AG04449 (cell line): ENCODE data around the gene SLC22A31.
"Not testable (repeated sequence)": the region's sequence is repeated elsewhere in the genome, so short reads cannot be mapped to it uniquely, and the experiment has no call there.

Experiments used
- CTCF ChIA-PET: fragments of 350-600 bp; formaldehyde crosslinking; extraction: SDS; loops from one replicate; lab custom pipeline; 2021; ENCODE audit warnings: antibody characterized with exemption; lab: Yijun Ruan, JAX
- POLR2A ChIA-PET: fragments of 400-600, 350-600 bp; formaldehyde crosslinking; extraction: SDS; loops from one replicate; lab custom pipeline; 2020; ENCODE audit warnings: antibody characterized with exemption, inconsistent platforms; lab: Yijun Ruan, JAX
- DNase-seq: peaks from one replicate; pipeline ENCODE4 v3.0.0-alpha.2; 2010; ENCODE audit warnings: low read depth, low spot score
- H3K4me3 ChIP-seq: 2 replicates; pipeline ENCODE4 v1.5.1; 2011; ENCODE audit warnings: low read depth, mild to moderate bottlenecking, control low read depth, low read length
- CTCF ChIP-seq: IDR thresholded peaks from one replicate; pipeline ENCODE4 v1.5.1; 2011; ENCODE audit warnings: mild to moderate bottlenecking, moderate library complexity, low read length, control low read depth, inconsistent platforms; ENCODE audit not compliant: insufficient read depth; ENCODE audit errors: missing control alignments

SLC22A31 gene

GRCh38 chr16:89200124-89200849 is at the start of gene SLC22A31:
TSS of gene SLC22A31 (minus strand) at chr16:89200537. CDS start at chr16:89200501, 36 bp downstream.
- no peak for TF ChIP-seq CTCF
- H3K4me3 ChIP-seq, result peak within 1 kb of the TSS; percentile 42
- no peak for DNase-seq
- ChIA-PET CTCF (interaction anchor here (1.7 kb wide), 1 partner anchor 16 kb away, joined by 5 read pairs; no protein-coding TSS in a partner anchor), POLR2A (no interaction called here)

GRCh38 chr16:89248196-89248982 is 48.1 kb upstream of the SLC22A31 start:
- no peak for TF ChIP-seq CTCF
- H3K4me3 ChIP-seq, result no peak overlapping the region; the same call in 1 of the 2 replicates
- ChIA-PET CTCF (interaction anchor here (2.5 kb wide), 1 partner anchor 41 kb away, joined by 8 read pairs; no protein-coding TSS in a partner anchor), POLR2A (no interaction called here)
- DNase-seq, result no peak

GRCh38 chr16:89247734-89248075 is 47.4 kb upstream of the SLC22A31 start:
- POLR2A ChIA-PET, result not testable (repeated sequence)
- CTCF ChIA-PET, result interaction anchor here (0.9 to 2.5 kb wide), 2 partner anchors 42 to 261 kb away, joined by 4 to 8 read pairs; no protein-coding TSS in a partner anchor
- peak overlapping the region; percentile 50 for H3K4me3 ChIP-seq

GRCh38 chr16:89246903-89247733 is 46.8 kb upstream of the SLC22A31 start:
- no peak for TF ChIP-seq CTCF
- ChIA-PET POLR2A (interaction anchor here (1.2 kb wide), 1 partner anchor 11 kb away, joined by 3 read pairs; no protein-coding TSS in a partner anchor), CTCF (interaction anchor here (0.9 to 2.5 kb wide), 3 partner anchors 42 to 310 kb away, joined by 3 to 8 read pairs (median 4); no protein-coding TSS in a partner anchor)
- H3K4me3 ChIP-seq, result peak overlapping the region; percentile 58
- DNase-seq, result no peak

More at GRCh38 chr16:89247734-89248075, 47.4 kb upstream of the SLC22A31 start:
- not testable (repeated sequence) for DNase-seq

GRCh38 chr16:89246383-89246902 is 46.1 kb upstream of the SLC22A31 start:
- POLR2A ChIA-PET, result interaction anchor here (1.2 kb wide), 1 partner anchor 10 kb away, joined by 3 read pairs; no protein-coding TSS in a partner anchor
- no peak for DNase-seq
- CTCF ChIA-PET, result interaction anchor here (0.9 to 2.5 kb wide), 2 partner anchors 43 to 310 kb away, joined by 3 to 8 read pairs; no protein-coding TSS in a partner anchor
- H3K4me3 ChIP-seq, result peak overlapping the region; percentile 58
- TF ChIP-seq CTCF, result no peak

- no peak for DNase-seq
- ChIA-PET CTCF (no interaction called here), POLR2A (no interaction called here)
- H3K4me3 ChIP-seq, result no peak overlapping the region
- TF ChIP-seq CTCF, result no peak
These were observed 44.4 kb upstream of the SLC22A31 start for GRCh38 chr16:89244754-89245153.

- POLR2A ChIA-PET, CTCF ChIA-PET, H3K4me3 ChIP-seq, DNase-seq: not testable (repeated sequence)
These were observed 43.9 kb upstream of the SLC22A31 start for GRCh38 chr16:89244264-89244663.
